Stimulated activated CD4-positive, alpha-beta T cell treated with anti-CD3 and anti-CD28 coated beads, Interleukin-4, amount 100 ng/mL, for 24 hours (primary cell): Measurements from ENCODE around the gene FOXE3.

Source experiments
- DNase-seq: peaks from one replicate; pipeline ENCODE4 v3.0.0-alpha.2; 2020

Gene FOXE3

GRCh38 chr1:47406966-47407365, 9.1 kb upstream of the FOXE3 start:
- no peak for DNase-seq

GRCh38 chr1:47407481-47407880, 8.6 kb upstream of the FOXE3 start:
- DNase-seq, result no peak

- DNase-seq, result no peak
These were observed 6.6 kb upstream of the FOXE3 start for GRCh38 chr1:47409311-47410067.

- DNase-seq, result no peak
These were observed 6.0 kb upstream of the FOXE3 start for GRCh38 chr1:47410068-47410455.

GRCh38 chr1:47411436-47411835, 4.6 kb upstream of the FOXE3 start:
- no peak for DNase-seq

- DNase-seq, result no peak
These were observed 3.6 kb upstream of the FOXE3 start for GRCh38 chr1:47412437-47412836.

- no peak for DNase-seq
These were observed 459 bp downstream of the FOXE3 start for GRCh38 chr1:47416319-47417169.

GRCh38 chr1:47417170-47418044, 1.3 kb downstream of the FOXE3 start:
- no peak for DNase-seq

- DNase-seq, result no peak
These were observed 2.0 kb downstream of the FOXE3 start for GRCh38 chr1:47418122-47418521.

- DNase-seq, result no peak
These were observed 2.7 kb downstream of the FOXE3 start for GRCh38 chr1:47418681-47419325.

GRCh38 chr1:47420547-47420946, 4.5 kb downstream of the FOXE3 start:
- no peak for DNase-seq

- DNase-seq, result no peak
These were observed 7.8 kb downstream of the FOXE3 start for GRCh38 chr1:47423872-47424271.

GRCh38 chr1:47424336-47424982, 8.4 kb downstream of the FOXE3 start:
- DNase-seq, result no peak

- no peak for DNase-seq
These were observed 15.4 kb downstream of the FOXE3 start for GRCh38 chr1:47431534-47431933.

GRCh38 chr1:47432071-47433036, 16.3 kb downstream of the FOXE3 start:
- DNase-seq, result peak; percentile 63

GRCh38 chr1:47433037-47433421, 16.9 kb downstream of the FOXE3 start:
- DNase-seq, result no peak

- DNase-seq, result no peak
These were observed 17.5 kb downstream of the FOXE3 start for GRCh38 chr1:47433477-47434050.

GRCh38 chr1:47434051-47434842, 18.2 kb downstream of the FOXE3 start:
- no peak for DNase-seq

- DNase-seq, result no peak
These were observed 19.6 kb downstream of the FOXE3 start for GRCh38 chr1:47435506-47436303.
